Heart left ventricle (tissue), 16 donors: ENCODE results near the gene SLC44A5. TPM values are rescaled to one million over a fixed set of nuclear protein-coding genes. Genes with fewer than 3 reads are reported as not detected.

Experiments
- ATAC-seq, 4 donors: fragments of 200-7000 bp; cut with Tn5 transposase; one replicate each; pipeline ENCODE4 v1.9.1; 2020 to 2022; ENCODE audit warnings: moderate library complexity in 4 of 4, mild to moderate bottlenecking in 3 of 4, moderate number of reproducible peaks in 1 of 4
- DNase-seq, 5 donors: peaks; one replicate each; pipeline ENCODE4 v3.0.0-alpha.2; 2020
- H3K27ac ChIP-seq, 12 donors: fragments of 200-600 bp; sonication (generic) in 4 of 12; one replicate each; pipeline versions ENCODE4 v1.5.0 to v1.8.0; 2016 to 2022; ENCODE audit warnings: mild to moderate bottlenecking in 2 of 12
- H3K27me3 ChIP-seq, 9 donors: fragments of 200-600 bp; sonication (generic) in 2 of 9; one replicate each; pipeline versions ENCODE4 v1.5.1 to v1.8.0; 2016 to 2022; ENCODE audit warnings: mild to moderate bottlenecking in 3 of 9
- H3K36me3 ChIP-seq, 9 donors: fragments of 200-600 bp; sonication (generic) in 2 of 9; one replicate each; pipeline versions ENCODE4 v1.5.0 to v1.8.0; 2018 to 2022; ENCODE audit warnings: mild to moderate bottlenecking in 2 of 9
- H3K4me1 ChIP-seq, 12 donors: fragments of 200-600 bp; sonication (generic) in 4 of 12; one replicate each; pipeline versions ENCODE4 v1.5.0 to v1.8.0; 2016 to 2022; ENCODE audit warnings: mild to moderate bottlenecking in 3 of 12
- H3K4me3 ChIP-seq, 12 donors: fragments of 200-600 bp; sonication (generic) in 4 of 12; one replicate each; pipeline versions ENCODE4 v1.5.0 to v1.8.0; 2017 to 2022; ENCODE audit warnings: mild to moderate bottlenecking in 9 of 12, moderate library complexity in 4 of 12
- H3K9me3 ChIP-seq, 12 donors: fragments of 200-600 bp; sonication (generic) in 4 of 12; one replicate each; pipeline versions ENCODE4 v1.5.0 to v1.8.0; 2016 to 2022; ENCODE audit warnings: mild to moderate bottlenecking in 1 of 12
- CTCF ChIP-seq, 12 donors: fragments of 200-600 bp; sonication (generic) in 4 of 12; IDR thresholded peaks; one replicate each; pipeline versions ENCODE4 v1.5.0 to v1.8.0; 2018 to 2022; ENCODE audit warnings: antibody characterized with exemption in 12 of 12, mild to moderate bottlenecking in 5 of 12
- POLR2A ChIP-seq, 2 donors: fragments of 450-650 bp; IDR thresholded peaks; one replicate each; pipeline ENCODE4 v1.6.1; 2017; ENCODE audit warnings: antibody characterized with exemption in 2 of 2, mild to moderate bottlenecking in 2 of 2, moderate library complexity in 2 of 2
- WGBS, 4 donors: extraction: QIAGEN DNeasy Blood & Tissue Kit in 2 of 4; methylation state at CpG; one replicate each; pipeline versions ENCODE4 v1.1.5 to v1.1.7; 2013 to 2018; 5-methylcytosine and 5-hydroxymethylcytosine counted together
- intact Hi-C, 10 donors: fragments of 100-400 bp; cut with DNase I; formaldehyde crosslinking; loops; one replicate each; pipeline versions ENCODE4 v1.11.1 to v1.14.2; 2022
- polyA plus RNA-seq, 2 donors: library from polyadenylated mRNA; stranded (reverse); fragments of 200-250 nt; gene quantifications; one replicate each; pipeline ENCODE4 v1.2.3, GENCODE V29; 2013
- total RNA-seq, 9 donors: library from RNA; depleted of rRNA in 2 of 9; stranded (reverse); fragments of >200 nt in 2 of 9; fragmentation: NEBNext Ultra II Directional in 3 of 9; extraction: Animal tissue kit (Norgen Biotek cat#: 25700) in 3 of 9; gene quantifications; one replicate each; pipeline versions ENCODE4 v1.1.0 to v1.2.4, GENCODE V29; 2016 to 2023
- donor health status: ischemic (EF 13 %, LVEDD 7.1; RV severe dilation, severe dysfunction).
- donor health status: healthy with polysubstance abuse.
- donor health status: DM: no; HTN: yes; CAD: no.
- donor health status: DM: no; HTN: no; CAD: no.
- donor health status: ischemic (EF 25% LVEDD 6.9; RV normal size, moderate dysfunction).
- donor health status: ischemic (EF 25% LVEDD 5.7; RV mildly dilated, moderate dysfunction).
- donor health status: healthy.
- donor health status: DM: yes; HTN: yes; CAD: no.
- donor health status: ischemic (EF 35%, LVEDD 5.7; RV mildly dilated, moderate dysfunction).
- donor health status: nonischemic (EF 11% LVEDD 7.7; RV severe dilation, severe dysfunction).
- donor health status: DM: yes; HTN: yes; CAD: no.
- donor health status: PGD.
- donor health status: ischemic (EF 29% LVEDD 5.4; RV normal size, mild dysfunction).
- donor health status: nonischemic (EF 23%, LVEDD 6.1; RV moderate dilation, normal function).

Gene SLC44A5
- total and polyA plus RNA-seq, 11 donors, result 0.07 to 7.5 (median 1.8) TPM; not detected in 1

- intact Hi-C loops, result no loop called here
- no peak for ATAC-seq
Measured at GRCh38 chr1:75461808-75462325, 149.0 kb downstream of the SLC44A5 start.

GRCh38 chr1:75449998-75450397, 160.9 kb downstream of the SLC44A5 start:
- intact Hi-C loops, result no loop called here
- Histone ChIP-seq H3K27ac (no peak overlapping the region), H3K9me3 (peaks cover 0 to 21% (median 2%) of the 10 kb centered on the region in 12 donors), H3K4me1 (no peaks in the 10 kb centered on the region), H3K4me3 (no peak overlapping the region), H3K27me3 (no peaks in the 10 kb centered on the region), H3K36me3 (no peaks in the 10 kb centered on the region)
- ATAC-seq (no peak), DNase-seq (no peak)
- WGBS, 4 donors, result 60 to 80% (median 66%) methylated on average over 5 of the region's 5 CpGs
- TF ChIP-seq CTCF (IDR thresholded peaks at IDR 0.05) (no peak), POLR2A (IDR thresholded peaks at IDR 0.05) (no peak)

More at GRCh38 chr1:75461808-75462325, 149.0 kb downstream of the SLC44A5 start:
- H3K9me3 ChIP-seq, result peaks cover 0 to 6% (median 0%) of the 10 kb centered on the region in 12 donors
- H3K4me3 ChIP-seq, result no peak overlapping the region
- WGBS, 4 donors, result 72 to 89% (median 87%) methylated on average over 3 of the region's 3 CpGs
- H3K27me3 ChIP-seq, result no peaks in the 10 kb centered on the region
- H3K36me3 ChIP-seq, result no peaks in the 10 kb centered on the region
- H3K4me1 ChIP-seq, result no peaks in the 10 kb centered on the region
- no peak for DNase-seq
- TF ChIP-seq POLR2A (IDR thresholded peaks at IDR 0.05), result no peak
- no peak for TF ChIP-seq CTCF (IDR thresholded peaks at IDR 0.05)
- no peak overlapping the region for H3K27ac ChIP-seq

- ATAC-seq (no peak), DNase-seq (no peak)
- Histone ChIP-seq H3K9me3 (no peaks in the 10 kb centered on the region), H3K36me3 (no peaks in the 10 kb centered on the region), H3K27me3 (no peaks in the 10 kb centered on the region), H3K4me3 (no peak overlapping the region), H3K27ac (no peak overlapping the region), H3K4me1 (no peaks in the 10 kb centered on the region)
- intact Hi-C loops, result no loop called here
- TF ChIP-seq POLR2A (IDR thresholded peaks at IDR 0.05) (no peak), CTCF (IDR thresholded peaks at IDR 0.05) (no peak)
- 74 to 88% (median 83%) methylated on average over 1 of the region's 1 CpG for WGBS, 4 donors
Measured at GRCh38 chr1:75444220-75444619, 166.7 kb downstream of the SLC44A5 start.

- WGBS, 4 donors, result 52 to 66% (median 61%) methylated on average over 2 of the region's 2 CpGs
- H3K36me3 ChIP-seq, result no peaks in the 10 kb centered on the region
- ATAC-seq (no peak), DNase-seq (no peak)
- no peaks in the 10 kb centered on the region for H3K27me3 ChIP-seq
- TF ChIP-seq POLR2A (IDR thresholded peaks at IDR 0.05) (no peak), CTCF (IDR thresholded peaks at IDR 0.05) (no peak)
- H3K4me3 ChIP-seq, result no peak overlapping the region
- intact Hi-C loops, result no loop called here
- H3K27ac ChIP-seq, result no peak overlapping the region
- H3K9me3 ChIP-seq, result no peaks in the 10 kb centered on the region
- no peaks in the 10 kb centered on the region for H3K4me1 ChIP-seq
Measured at GRCh38 chr1:75440274-75440673, 170.6 kb downstream of the SLC44A5 start.
